Activated CD8-positive, alpha-beta memory T cell treated with anti-CD3 and anti-CD28 coated beads for 36 hours (primary cell): ENCODE measurements around the gene RBMS2. TPM values are rescaled to one million over a fixed set of nuclear protein-coding genes. Genes with fewer than 3 reads are reported as not detected.

Experiments used
- CTCF ChIA-PET: fragments of 350-600 bp; sonication (Branson Sonifier 250); formaldehyde crosslinking; loops from one replicate; lab custom pipeline; 2021; ENCODE audit warnings: antibody characterized with exemption; lab: Charles Lee
- POLR2A ChIA-PET: fragments of 350-600 bp; sonication (Branson Sonifier 250); formaldehyde crosslinking; loops from one replicate; lab custom pipeline; 2021; ENCODE audit warnings: antibody characterized with exemption; lab: Charles Lee
- total RNA-seq, 2 experiments: library from RNA; stranded (reverse); gene quantifications; one replicate each; pipeline ENCODE4 v1.2.3, GENCODE V29; 2021

Gene RBMS2
- total RNA-seq, 2 experiments from 2014 or later, result 4.8 to 5.1 TPM

GRCh38 chr12:56634837-56635791 lies 113.5 kb downstream of the RBMS2 start:
- CTCF ChIA-PET, result interaction anchor here (1.0 to 3.7 kb wide), 7 partner anchors 10 to 114 kb away, joined by 4 to 21 read pairs (median 9); partner anchors contain the start of genes ATP5F1B, PTGES3 and RBMS2
- POLR2A ChIA-PET, result interaction anchor here (0.6 to 3.2 kb wide), 6 partner anchors 10 to 90 kb away, joined by 3 to 25 read pairs (median 4); partner anchors contain the start of genes ATP5F1B and PTGES3

DNA sequence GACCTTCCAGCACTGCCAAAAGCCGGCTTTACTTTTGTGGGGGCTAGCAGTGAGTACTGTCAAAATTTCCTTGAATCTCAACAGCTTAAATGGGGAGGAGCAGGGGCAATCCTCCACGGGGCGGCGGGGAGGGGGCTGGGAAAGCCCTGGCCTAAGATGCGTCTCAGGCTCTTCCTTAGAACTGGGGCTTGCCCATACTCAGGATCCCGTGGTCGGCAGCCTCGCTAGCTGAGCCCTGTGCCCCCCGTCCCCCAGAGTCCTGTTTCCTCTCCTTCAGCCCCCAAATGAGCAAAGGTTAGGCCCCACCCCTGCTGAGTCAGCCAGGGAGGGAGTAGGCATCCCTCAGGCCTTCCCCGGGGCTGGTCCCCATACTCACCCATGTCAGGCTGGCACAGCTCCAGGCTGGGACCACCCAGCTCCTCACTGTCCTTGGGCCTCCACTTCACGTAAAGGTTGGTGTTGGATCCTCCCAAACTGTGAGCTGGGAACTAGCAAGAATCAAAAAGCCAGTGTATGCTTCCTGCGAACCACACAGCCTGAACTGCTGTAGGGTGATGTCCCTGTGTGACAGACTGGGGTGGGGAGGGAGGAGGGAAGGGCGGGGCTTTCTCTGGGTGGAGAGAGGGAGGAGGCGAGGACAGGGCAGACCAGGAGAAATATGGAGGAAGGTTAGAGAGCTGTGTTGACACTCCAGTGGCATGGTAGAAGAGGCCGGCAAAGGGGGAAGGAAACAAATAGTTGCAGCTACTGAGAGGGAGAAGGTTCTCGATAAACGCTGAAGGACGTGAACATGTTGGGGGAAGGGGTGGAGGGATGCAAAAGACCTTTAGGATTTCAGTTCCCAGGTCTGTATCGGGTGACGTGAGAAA lies 114.4 kb downstream of the RBMS2 start:
- CTCF ChIA-PET, result interaction anchor here (0.8 to 3.7 kb wide), 16 partner anchors 10 to 446 kb away, joined by 3 to 21 read pairs (median 4); partner anchors contain the start of genes ATP5F1B, PTGES3, RBMS2 and SMARCC2
- POLR2A ChIA-PET, result interaction anchor here (0.6 to 3.2 kb wide), 10 partner anchors 10 to 90 kb away, joined by 3 to 25 read pairs (median 5); partner anchors contain the start of genes ATP5F1B, NACA and PTGES3

DNA sequence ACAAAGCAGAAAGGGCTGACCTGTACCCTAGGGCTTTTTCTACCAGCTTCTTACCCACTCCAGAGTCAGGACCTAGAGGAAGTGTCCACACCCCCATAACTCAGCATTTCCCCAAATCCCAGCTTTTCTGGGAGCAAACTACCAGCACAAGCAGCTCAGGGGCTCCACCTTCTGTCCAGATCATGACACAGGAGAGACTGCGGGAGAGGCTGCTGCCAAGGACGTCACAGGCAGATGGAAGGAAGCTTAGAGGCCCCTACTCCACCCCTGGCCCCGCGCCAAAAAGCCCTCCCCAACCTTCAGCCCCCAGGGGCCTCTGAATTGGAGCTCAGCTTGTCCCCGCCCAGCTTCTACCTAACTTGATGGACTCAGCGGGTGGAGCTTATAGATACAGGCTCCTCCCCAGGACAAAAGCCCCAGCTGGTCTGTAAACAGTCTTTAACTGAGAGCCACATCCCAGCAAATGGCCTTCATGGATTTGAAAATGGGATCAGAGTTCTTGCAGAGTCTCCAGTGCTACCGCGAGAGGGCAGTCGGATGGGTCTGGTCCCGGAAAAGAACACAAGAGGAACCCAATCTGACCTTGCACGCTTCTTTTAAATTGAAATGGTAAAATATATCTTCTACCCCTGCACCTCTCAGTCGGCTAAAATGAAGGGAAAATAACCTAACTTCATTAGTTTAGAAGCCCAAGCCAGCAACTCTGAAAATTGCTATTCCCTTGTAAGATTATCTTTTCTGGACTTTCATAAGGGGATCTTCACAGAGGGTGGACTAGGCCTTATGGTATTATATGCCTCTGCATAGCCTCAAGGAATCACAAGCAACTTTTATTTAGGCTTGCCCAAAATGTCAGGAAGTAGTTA lies 115.3 kb downstream of the RBMS2 start:
- ChIA-PET POLR2A (interaction anchor here (0.5 to 3.2 kb wide), 7 partner anchors 9 to 98 kb away, joined by 3 to 25 read pairs (median 5); partner anchors contain the start of genes ATP5F1B, NACA and PTGES3), CTCF (interaction anchor here (0.8 to 3.7 kb wide), 16 partner anchors 9 to 447 kb away, joined by 3 to 21 read pairs (median 4); partner anchors contain the start of genes ATP5F1B, PTGES3, RBMS2 and SMARCC2)

DNA sequence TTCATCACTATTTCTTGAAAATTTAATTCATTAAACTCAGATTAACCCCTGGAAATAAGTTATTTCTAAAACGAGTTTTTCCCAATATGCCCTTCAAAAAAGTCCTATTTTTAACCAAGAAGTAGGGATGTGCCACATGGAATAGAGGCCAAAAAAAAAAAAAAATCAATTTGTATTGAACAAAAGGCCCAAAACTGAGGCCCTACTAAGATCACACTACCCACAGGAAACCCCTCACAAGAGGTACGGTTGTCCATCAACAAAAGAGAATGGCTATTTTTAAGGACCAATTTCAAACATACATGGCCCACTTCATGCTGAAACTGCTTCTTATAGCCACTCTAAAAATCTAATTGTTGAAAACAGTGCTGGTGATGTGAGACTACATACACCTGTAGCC lies 116.0 kb downstream of the RBMS2 start:
- ChIA-PET POLR2A (no interaction called here), CTCF (no interaction called here)

DNA sequence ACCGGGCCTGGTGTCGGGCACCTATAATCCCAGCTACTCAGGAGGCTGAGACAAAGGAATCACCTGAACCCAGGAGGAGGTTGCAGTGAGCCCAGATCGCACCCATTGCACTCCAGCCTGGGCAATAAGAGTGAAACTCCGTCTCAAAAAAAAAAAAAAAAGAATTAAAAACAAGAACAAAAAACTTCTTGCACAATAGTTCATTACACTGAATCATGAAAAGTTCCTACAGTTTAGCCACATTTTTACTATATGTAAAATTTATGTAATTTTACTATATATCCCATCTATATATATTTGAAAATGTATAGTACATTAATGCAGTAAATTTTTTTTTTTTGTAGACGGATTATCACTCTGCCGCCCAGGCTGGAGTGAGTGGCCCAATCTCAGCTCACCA lies 119.6 kb downstream of the RBMS2 start:
- CTCF ChIA-PET, result no interaction called here
- POLR2A ChIA-PET, result interaction anchor here (0.6 to 0.7 kb wide), 2 partner anchors 42 to 108 kb away, joined by 3 to 6 read pairs; no protein-coding TSS in a partner anchor

DNA sequence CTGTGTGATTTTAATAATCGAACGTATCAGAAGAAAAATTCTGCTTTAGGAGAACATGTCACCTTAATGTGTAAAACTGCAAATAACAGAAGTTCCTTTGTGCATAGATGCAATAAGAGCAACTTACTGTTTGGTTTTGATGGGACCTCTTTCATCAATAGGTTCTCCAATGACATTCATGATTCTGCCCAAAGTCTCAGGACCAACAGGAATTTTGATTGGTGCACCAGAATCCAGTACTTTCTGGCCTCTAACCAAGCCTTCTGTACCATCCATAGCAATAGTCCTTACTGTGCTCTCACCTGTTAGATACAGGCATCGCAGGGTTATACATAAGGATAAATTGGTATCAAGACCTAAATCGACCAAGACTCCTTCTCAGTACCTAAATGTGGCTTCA lies 123.0 kb downstream of the RBMS2 start:
- CTCF ChIA-PET, result interaction anchor here (0.5 to 3.6 kb wide), 2 partner anchors 9 to 38 kb away, joined by 3 to 21 read pairs; no protein-coding TSS in a partner anchor
- POLR2A ChIA-PET, result interaction anchor here (1.3 to 2.6 kb wide), 5 partner anchors 9 to 43 kb away, joined by 3 to 36 read pairs (median 15); partner anchors contain the start of genes BAZ2A and PTGES3

- CTCF ChIA-PET, result interaction anchor here (0.9 to 3.6 kb wide), 2 partner anchors 10 to 131 kb away, joined by 3 to 21 read pairs; no protein-coding TSS in a partner anchor
- POLR2A ChIA-PET, result interaction anchor here (0.9 to 2.6 kb wide), 8 partner anchors 10 to 329 kb away, joined by 3 to 36 read pairs (median 10); partner anchors contain the start of genes BAZ2A, NACA and PTGES3
Observed at GRCh38 chr12:56645201-56645716, 123.6 kb downstream of the RBMS2 start.

Other genes starting within 250 kb of the RBMS2 start
- 100 to 1,000 TPM; 275 to 283 TPM for gene CS, start 221.5 kb upstream of the RBMS2 start, total RNA-seq
- 100 to 1,000 TPM; 180 to 185 TPM for gene CNPY2, start 205.8 kb upstream of the RBMS2 start, total RNA-seq
- 10 to 100 TPM; 25.5 to 25.8 TPM for gene PAN2, start 187.8 kb upstream of the RBMS2 start, total RNA-seq
- gene IL23A, start 182.9 kb upstream of the RBMS2 start, total RNA-seq, result 10 to 100 TPM; 45.9 to 46.1 TPM
- gene STAT2, start 161.7 kb upstream of the RBMS2 start, total RNA-seq, result 10 to 100 TPM; 53.1 to 54.1 TPM
- gene APOF, start 159.0 kb upstream of the RBMS2 start, total RNA-seq, result not detected
- 10 to 100 TPM; 60.3 to 62.5 TPM for gene TIMELESS, start 72.4 kb upstream of the RBMS2 start, total RNA-seq
- gene MIP, start 67.2 kb upstream of the RBMS2 start, total RNA-seq, result not detected
- gene SPRYD4, start 53.2 kb upstream of the RBMS2 start, total RNA-seq, result 1 to 10 TPM; 3.8 to 3.9 TPM
- 1 to 10 TPM; 2.5 to 3.1 TPM for gene GLS2, start 33.7 kb upstream of the RBMS2 start, total RNA-seq
- 10 to 100 TPM; 76.9 to 81.1 TPM for gene BAZ2A, start 108.5 kb downstream of the RBMS2 start, total RNA-seq
- 100 to 1,000 TPM; 953 to 972 TPM for gene ATP5F1B, start 124.2 kb downstream of the RBMS2 start, total RNA-seq
- gene PTGES3, start 166.5 kb downstream of the RBMS2 start, total RNA-seq, result 100 to 1,000 TPM; 432 to 445 TPM
- gene NACA, start 203.5 kb downstream of the RBMS2 start, total RNA-seq, result 100 to 1,000 TPM; 948 to 969 TPM
- gene PRIM1, start 230.5 kb downstream of the RBMS2 start, total RNA-seq, result 10 to 100 TPM; 78.0 to 85.9 TPM
- 1 to 10 TPM in 1 of 2 experiments, under 1 TPM in 1; 0.52 to 2.0 TPM for gene HSD17B6, start 241.5 kb downstream of the RBMS2 start, total RNA-seq